Natural killer cell (primary cell): Measurements from ENCODE around the gene NAA35. TPM values are rescaled to one million over a fixed set of nuclear protein-coding genes. Genes with fewer than 3 reads are reported as not detected.

Experiments
- ATAC-seq, 3 donors: fragments of 150-1000 bp in 2 of 3; fragments of 200-7000 bp in 1 of 3; cut with Tn5 transposase; 1 replicate in 1 of 3; 2 replicates in 2 of 3; pipeline ENCODE4 v1.10.0; 2021; ENCODE audit warnings: mild to moderate bottlenecking in 2 of 3, moderate library complexity in 2 of 3
- DNase-seq, 2 donors: peaks; one replicate each; pipeline versions ENCODE4 v3.0.0 to v3.0.0-alpha.2; 2013 to 2021; ENCODE audit warnings: mixed read lengths in 1 of 2
- H3K27ac ChIP-seq: one replicate; pipeline ENCODE4 v1.5.1; 2013; ENCODE audit warnings: mild to moderate bottlenecking, low read length
- H3K27me3 ChIP-seq: one replicate; pipeline ENCODE4 v1.6.1; 2013; ENCODE audit warnings: low read length; ENCODE audit not compliant: control insufficient read depth, insufficient read depth
- H3K36me3 ChIP-seq: one replicate; pipeline ENCODE4 v1.6.1; 2013; ENCODE audit warnings: low read length; ENCODE audit not compliant: control insufficient read depth, insufficient read depth
- H3K4me1 ChIP-seq: one replicate; pipeline ENCODE4 v1.6.1; 2013; ENCODE audit warnings: low read length; ENCODE audit not compliant: control insufficient read depth, insufficient read depth
- H3K4me3 ChIP-seq: one replicate; pipeline ENCODE4 v1.5.1; 2013; ENCODE audit warnings: low read length
- H3K9me3 ChIP-seq: one replicate; pipeline ENCODE4 v1.6.1; 2013; ENCODE audit warnings: low read length; ENCODE audit not compliant: control insufficient read depth, insufficient read depth
- H3K27ac Mint-ChIP-seq, 2 donors: one replicate each; pipeline ENCODE4 v1.8.0; 2022; ENCODE audit warnings: mild to moderate bottlenecking in 2 of 2, mixed read lengths in 2 of 2, moderate library complexity in 1 of 2
- H3K27me3 Mint-ChIP-seq, 2 donors: one replicate each; pipeline ENCODE4 v1.8.0; 2022; ENCODE audit warnings: low read depth in 2 of 2, mixed read lengths in 2 of 2
- H3K36me3 Mint-ChIP-seq: one replicate; pipeline ENCODE4 v1.8.0; 2022; ENCODE audit warnings: mixed read lengths
- H3K4me1 Mint-ChIP-seq, 2 donors: one replicate each; pipeline ENCODE4 v1.8.0; 2022; ENCODE audit warnings: mixed read lengths in 2 of 2
- H3K4me3 Mint-ChIP-seq: one replicate; pipeline ENCODE4 v1.8.0; 2022; ENCODE audit warnings: mild to moderate bottlenecking, moderate library complexity, mixed read lengths
- H3K9me3 Mint-ChIP-seq, 2 donors: one replicate each; pipeline ENCODE4 v1.8.0; 2022; ENCODE audit warnings: mixed read lengths in 2 of 2
- CTCF ChIP-seq: fragments of 200-600 bp; IDR thresholded peaks from one replicate; pipeline ENCODE4 v1.8.0; 2022; ENCODE audit warnings: antibody characterized with exemption
- WGBS: methylation state at CpG from one replicate; pipeline ENCODE4 v1.1.7; 2013; ENCODE audit warnings: missing lambda C conversion rate; ENCODE audit not compliant: insufficient coverage; 5-methylcytosine and 5-hydroxymethylcytosine counted together
- intact Hi-C: fragments of 100-400 bp; cut with micrococcal nuclease; formaldehyde crosslinking; loops from one replicate; pipeline ENCODE4 v1.14.2; 2022
- total RNA-seq, 4 donors: library from RNA; stranded (reverse); fragments of 120-200 nt in 1 of 4; gene quantifications; one replicate each; pipeline versions ENCODE4 v1.2.3 to v1.2.4, GENCODE V29; 2013 to 2022

The NAA35 gene
- total RNA-seq, 3 donors from 2014 or later (not counting 1 experiment from before 2014, with no cell fraction given): 19.9 to 27.6 (median 21.0) TPM

- H3K27ac Mint-ChIP-seq: no peak overlapping the region
- WGBS: 78% methylated on average over 21 of the region's 21 CpGs
- DNase-seq (peak in 1 of 2 donors; percentile 20), ATAC-seq (peak; percentile 44 to 63 (median 46))
- intact Hi-C loops: no loop called here
- Histone ChIP-seq H3K4me3 (no peak overlapping the region), H3K36me3 (no peaks in the 10 kb centered on the region), H3K9me3 (peaks cover 8% of the 10 kb centered on the region), H3K4me1 (no peaks in the 10 kb centered on the region), H3K27ac (peak overlapping the region; percentile 6), H3K27me3 (no peaks in the 10 kb centered on the region)
- H3K27me3 Mint-ChIP-seq: peaks cover 0 to 7% of the 10 kb centered on the region in 2 donors
- no peaks in the 10 kb centered on the region for H3K36me3 Mint-ChIP-seq
- H3K9me3 Mint-ChIP-seq: no peaks in the 10 kb centered on the region
- H3K4me3 Mint-ChIP-seq: no peak overlapping the region
- peaks cover 18 to 20% of the 10 kb centered on the region in 2 donors for H3K4me1 Mint-ChIP-seq
- no peak for TF ChIP-seq CTCF
Observed at GRCh38 chr9:86052556-86053468, 111.9 kb downstream of the NAA35 start.

GRCh38 chr9:86054695-86055094 is 113.7 kb downstream of the NAA35 start:
- Histone ChIP-seq H3K36me3 (no peaks in the 10 kb centered on the region), H3K4me3 (no peak overlapping the region), H3K4me1 (no peaks in the 10 kb centered on the region), H3K9me3 (peaks cover 8% of the 10 kb centered on the region), H3K27ac (no peak overlapping the region), H3K27me3 (no peaks in the 10 kb centered on the region)
- ATAC-seq: no peak
- no peak for TF ChIP-seq CTCF
- no peak overlapping the region for H3K27ac Mint-ChIP-seq
- peak overlapping the region; percentile 5 for H3K4me3 Mint-ChIP-seq
- peaks cover 0 to 7% of the 10 kb centered on the region in 2 donors for H3K27me3 Mint-ChIP-seq
- intact Hi-C loops: no loop called here
- no peaks in the 10 kb centered on the region for H3K36me3 Mint-ChIP-seq
- 85% methylated on average over 3 of the region's 3 CpGs for WGBS
- no peak for DNase-seq
- peaks cover 18 to 20% of the 10 kb centered on the region in 2 donors for H3K4me1 Mint-ChIP-seq
- no peaks in the 10 kb centered on the region for H3K9me3 Mint-ChIP-seq

GRCh38 chr9:86057491-86057890 is 116.5 kb downstream of the NAA35 start:
- Mint-ChIP-seq H3K9me3 (no peaks in the 10 kb centered on the region), H3K27ac (no peak overlapping the region), H3K4me3 (no peak overlapping the region), H3K4me1 (peaks cover 9 to 14% of the 10 kb centered on the region in 2 donors), H3K36me3 (no peaks in the 10 kb centered on the region), H3K27me3 (peaks cover 0 to 3% of the 10 kb centered on the region in 2 donors)
- TF ChIP-seq CTCF: no peak
- Histone ChIP-seq H3K27ac (no peak overlapping the region), H3K27me3 (no peaks in the 10 kb centered on the region), H3K4me3 (no peak overlapping the region), H3K36me3 (no peaks in the 10 kb centered on the region), H3K4me1 (no peaks in the 10 kb centered on the region), H3K9me3 (peaks cover 8% of the 10 kb centered on the region)
- ATAC-seq (no peak), DNase-seq (no peak)
- WGBS: 95% methylated on average over 11 of the region's 13 CpGs
- intact Hi-C loops: no loop called here
